OCI-LY7 (cell line): ENCODE results near the gene CMTM6.

Experiments used
- EZH2phosphoT487 ChIP-seq: fragments of 200-600 bp; sonication (generic); IDR thresholded peaks from 2 replicates; pipeline ENCODE4 v1.6.1; 2018; ENCODE audit warnings: low read depth, borderline replicate concordance, mild to moderate bottlenecking, mixed run types, antibody characterized with exemption, low read length, moderate library complexity, mixed read lengths
- TF ChIP-seq, protein P1 (sequence below): fragments of 200-600 bp; sonication (generic); conservative IDR thresholded peaks from 2 replicates; pipeline ENCODE4 v1.5.1; 2014; ENCODE audit warnings: mild to moderate bottlenecking, antibody characterized with exemption, low read length, moderate library complexity, mixed read lengths

- TF ChIP-seq, protein P1, sequence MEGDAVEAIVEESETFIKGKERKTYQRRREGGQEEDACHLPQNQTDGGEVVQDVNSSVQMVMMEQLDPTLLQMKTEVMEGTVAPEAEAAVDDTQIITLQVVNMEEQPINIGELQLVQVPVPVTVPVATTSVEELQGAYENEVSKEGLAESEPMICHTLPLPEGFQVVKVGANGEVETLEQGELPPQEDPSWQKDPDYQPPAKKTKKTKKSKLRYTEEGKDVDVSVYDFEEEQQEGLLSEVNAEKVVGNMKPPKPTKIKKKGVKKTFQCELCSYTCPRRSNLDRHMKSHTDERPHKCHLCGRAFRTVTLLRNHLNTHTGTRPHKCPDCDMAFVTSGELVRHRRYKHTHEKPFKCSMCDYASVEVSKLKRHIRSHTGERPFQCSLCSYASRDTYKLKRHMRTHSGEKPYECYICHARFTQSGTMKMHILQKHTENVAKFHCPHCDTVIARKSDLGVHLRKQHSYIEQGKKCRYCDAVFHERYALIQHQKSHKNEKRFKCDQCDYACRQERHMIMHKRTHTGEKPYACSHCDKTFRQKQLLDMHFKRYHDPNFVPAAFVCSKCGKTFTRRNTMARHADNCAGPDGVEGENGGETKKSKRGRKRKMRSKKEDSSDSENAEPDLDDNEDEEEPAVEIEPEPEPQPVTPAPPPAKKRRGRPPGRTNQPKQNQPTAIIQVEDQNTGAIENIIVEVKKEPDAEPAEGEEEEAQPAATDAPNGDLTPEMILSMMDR, result no peak
- no peak for TF ChIP-seq EZH2phosphoT487
These were observed 48.5 kb downstream of the CMTM6 start for GRCh38 chr3:32454111-32454510.
